ENCODE results near the gene CRAMP1.
A peak's percentile ranks its signal among the peaks of the same experiment; 100 is the strongest.

CRAMP1 gene

DNA sequence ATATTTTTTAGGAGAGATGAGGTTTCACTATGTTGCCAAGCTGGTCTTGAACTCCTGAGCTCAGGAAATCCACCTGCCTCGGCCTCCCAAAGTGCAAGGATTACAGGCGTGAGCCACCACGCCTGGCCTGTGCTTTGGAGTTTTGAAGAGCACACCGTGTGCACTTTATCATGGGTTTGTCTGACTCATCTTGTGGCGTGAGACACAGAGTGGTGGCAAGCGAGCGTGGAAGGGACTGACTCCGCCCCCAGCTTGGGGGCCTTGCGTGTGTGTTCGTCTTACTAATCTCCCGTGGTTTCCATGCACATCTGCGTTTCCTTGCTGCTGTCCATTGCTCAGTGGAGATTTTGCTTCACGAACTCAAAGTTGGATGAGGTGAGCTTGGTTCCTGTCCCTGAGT, 22.9 kb downstream of the CRAMP1 start:
- no peak for DNase-seq

DNA sequence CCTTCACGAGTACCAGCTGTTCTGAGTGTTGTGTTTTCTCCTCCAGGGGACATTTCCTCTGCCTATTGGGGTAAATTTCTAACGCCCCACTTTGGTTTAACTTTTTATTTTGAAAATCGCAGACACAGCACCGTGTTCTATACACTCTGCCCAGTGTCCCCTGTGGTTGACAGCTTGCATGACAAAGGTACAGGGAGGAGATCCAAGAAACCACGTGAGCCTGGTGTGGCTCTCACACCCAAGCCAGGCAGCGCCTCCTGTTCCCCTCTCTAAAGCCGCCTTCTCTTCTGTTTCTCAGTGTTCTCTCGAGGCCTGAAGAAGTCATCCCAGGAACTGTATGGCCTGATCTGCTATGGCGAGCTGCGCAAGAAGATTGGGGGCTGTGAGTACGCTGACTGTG, 25.4 kb downstream of the CRAMP1 start:
- peak in 1 of 14 donors; percentile 94 for DNase-seq

DNA sequence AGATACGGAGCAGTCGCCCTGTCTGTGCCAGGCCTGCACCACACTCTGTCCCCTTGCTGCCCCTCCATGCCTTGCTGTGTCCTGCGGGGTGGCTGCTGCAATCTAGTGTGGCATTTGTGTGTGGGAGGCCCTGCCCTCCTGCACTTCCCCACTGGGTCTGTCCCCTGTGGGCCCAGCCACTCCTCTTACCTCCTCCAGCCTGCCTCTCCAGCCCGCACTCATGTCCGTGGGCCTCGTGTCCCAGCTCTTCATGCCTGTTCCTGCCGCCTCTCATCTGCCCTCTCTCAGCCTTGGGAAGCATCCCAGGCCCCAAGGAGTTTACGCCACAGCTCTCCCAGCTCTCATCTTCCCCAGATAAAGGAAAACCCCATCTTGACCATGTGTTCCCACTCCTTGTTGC, 26.6 kb downstream of the CRAMP1 start:
- DNase-seq, result no peak

DNA sequence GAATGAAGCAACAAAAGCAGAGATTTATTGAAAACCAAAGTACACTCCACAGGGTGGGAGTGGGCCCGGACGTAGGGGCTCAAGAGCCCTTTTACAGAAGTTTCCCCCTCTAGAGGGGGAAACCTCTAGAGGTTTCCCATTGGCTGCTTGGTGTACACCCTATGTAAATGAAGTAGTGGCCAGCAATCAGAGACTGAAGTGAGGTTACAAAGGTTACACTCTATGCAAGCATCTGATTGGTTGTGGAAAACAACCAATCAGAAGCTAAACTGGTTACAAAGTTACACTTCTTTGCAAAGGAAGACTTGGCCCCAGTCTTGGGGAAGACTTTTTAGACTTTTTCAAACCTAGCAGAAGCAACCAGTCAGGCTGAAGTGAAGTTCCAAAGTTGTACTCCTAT, 27.1 kb downstream of the CRAMP1 start:
- DNase-seq, result no peak

DNA sequence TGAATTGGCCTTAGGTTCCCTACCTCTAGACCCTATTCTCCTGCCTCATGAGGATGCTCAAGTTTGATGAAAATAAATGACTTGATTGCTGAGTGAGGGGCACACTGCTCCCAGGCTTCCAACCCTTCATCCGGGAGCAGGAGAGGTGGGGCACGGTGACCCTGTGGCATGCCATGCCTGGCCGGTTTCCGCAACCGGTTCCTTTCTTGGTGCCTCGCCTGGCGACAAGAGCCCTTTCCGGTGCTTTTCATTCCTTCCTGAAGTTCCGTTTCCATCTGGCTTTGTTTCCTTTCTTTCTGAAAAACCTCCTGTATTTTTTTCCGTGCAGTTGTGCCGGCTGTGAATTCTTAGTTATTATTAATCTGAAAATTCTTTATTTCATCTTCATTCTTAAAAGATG, 27.7 kb downstream of the CRAMP1 start:
- DNase-seq, result peak in 1 of 14 donors; percentile 32

DNA sequence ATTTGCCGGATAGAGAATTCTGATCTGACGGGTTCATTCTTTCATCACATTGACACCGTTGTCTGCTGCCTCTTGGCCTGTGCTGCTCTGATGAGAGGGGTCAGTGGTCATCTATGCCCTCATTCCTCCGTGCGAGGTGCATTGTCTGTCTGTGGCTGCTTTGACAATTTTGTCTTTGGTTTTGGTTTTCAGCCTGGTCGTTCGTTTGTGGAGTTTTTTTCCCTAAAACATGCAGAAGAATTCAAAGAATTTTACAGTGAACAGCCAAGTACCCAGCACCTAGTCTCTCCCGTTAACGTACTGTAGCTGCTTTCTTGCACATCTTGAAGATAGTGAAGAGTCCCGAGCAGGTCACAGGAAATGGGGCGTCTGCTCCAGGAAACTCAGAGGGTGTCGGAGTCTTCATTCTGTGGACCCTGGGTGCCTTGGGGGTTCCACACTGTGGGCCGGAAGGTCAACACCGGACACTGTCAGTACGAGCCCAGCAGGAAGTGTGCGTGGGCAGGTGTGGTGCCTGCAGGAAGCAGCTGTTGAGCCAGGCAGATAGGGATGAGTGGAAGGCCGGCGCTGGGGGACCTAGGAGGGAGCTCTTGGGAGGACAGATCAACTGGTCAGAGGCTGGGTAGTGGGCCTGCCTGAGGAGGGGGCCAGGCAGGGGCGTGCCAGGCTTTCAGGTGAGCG, 28.2 kb downstream of the CRAMP1 start:
- DNase-seq, result peak in 1 of 14 donors; percentile 32

DNA sequence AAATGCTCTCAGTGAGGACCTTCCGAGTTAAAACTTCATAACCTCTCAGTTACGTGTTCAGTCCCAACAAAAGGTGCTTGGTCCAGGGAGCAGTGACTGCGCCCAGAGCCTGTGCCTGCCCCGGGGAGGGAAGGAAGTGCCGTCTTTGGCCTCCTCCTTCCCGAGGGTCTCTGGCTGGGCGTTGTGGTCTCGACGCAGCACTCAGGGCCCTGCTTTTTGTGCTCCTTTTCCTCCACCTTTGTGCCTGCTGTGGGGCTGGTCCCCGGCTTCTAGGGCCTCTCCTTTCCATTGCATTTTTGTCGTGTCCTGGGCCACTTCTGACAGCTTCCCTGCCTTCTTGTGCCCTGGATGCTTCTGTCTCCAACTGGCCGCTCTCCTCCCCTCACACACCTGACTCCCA, 29.1 kb downstream of the CRAMP1 start:
- no peak for DNase-seq

DNA sequence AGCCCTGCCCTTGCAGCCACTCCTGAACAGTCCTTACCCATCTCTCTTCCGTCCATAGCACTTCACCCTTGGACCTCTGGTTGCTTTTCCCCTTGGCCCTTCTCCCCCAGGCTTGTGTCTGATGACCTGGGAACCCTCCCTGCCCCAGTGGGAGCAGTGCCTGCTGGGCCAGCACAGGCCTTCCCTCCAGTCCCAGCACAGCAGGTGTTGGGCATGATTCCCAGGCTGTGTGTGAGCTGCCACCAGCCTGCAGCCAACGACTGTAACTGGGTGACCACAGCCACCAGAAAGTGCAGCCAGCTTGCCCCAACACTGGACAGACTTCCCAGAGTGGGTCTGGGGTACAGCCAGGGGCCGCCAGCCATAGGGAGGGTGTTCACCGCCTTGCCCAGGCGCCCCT, 30.0 kb downstream of the CRAMP1 start:
- peak in 11 of 14 donors; percentile 5 to 58 (median 35) for DNase-seq

DNA sequence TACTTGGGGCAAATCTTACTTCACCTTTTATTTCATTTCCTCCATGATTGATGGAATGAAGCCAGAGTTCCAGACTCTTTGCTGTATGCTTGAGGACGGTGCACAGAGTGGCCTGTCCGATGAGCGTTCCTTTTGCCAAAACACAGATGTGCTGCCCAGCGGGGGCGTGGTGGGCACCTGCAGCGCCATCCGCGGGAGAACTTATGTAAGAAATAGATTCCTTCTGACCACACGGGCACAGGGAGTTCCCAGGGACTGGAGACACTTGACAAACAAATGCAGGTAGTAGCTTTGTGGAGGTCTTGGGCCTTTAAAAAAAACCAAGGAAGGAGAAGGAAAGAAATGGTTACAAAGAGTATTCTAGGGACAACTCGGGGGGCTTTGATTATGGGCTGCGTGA, 30.6 kb downstream of the CRAMP1 start:
- DNase-seq, result no peak

DNA sequence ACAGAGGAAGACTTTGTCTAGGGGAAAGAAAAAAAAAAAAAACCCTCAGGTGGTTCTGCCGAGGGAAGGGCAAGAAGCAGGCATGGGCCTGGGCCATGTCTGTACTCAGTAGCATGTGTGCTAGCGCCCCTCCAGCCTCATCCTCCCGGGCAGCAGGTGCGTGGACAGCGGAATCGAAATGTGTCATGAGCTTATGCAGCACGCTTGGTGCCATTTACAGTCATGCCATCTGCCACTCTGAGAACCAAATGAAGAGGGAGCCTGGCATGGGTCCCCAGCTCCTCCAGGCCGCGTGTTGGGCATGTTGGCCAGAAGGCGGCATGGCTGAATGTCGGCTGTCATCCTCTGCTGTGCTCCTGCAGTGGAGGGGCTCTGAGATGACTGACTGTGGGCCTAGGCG, 31.4 kb downstream of the CRAMP1 start:
- peak in 3 of 14 donors; percentile 41 to 97 (median 56) for DNase-seq

DNA sequence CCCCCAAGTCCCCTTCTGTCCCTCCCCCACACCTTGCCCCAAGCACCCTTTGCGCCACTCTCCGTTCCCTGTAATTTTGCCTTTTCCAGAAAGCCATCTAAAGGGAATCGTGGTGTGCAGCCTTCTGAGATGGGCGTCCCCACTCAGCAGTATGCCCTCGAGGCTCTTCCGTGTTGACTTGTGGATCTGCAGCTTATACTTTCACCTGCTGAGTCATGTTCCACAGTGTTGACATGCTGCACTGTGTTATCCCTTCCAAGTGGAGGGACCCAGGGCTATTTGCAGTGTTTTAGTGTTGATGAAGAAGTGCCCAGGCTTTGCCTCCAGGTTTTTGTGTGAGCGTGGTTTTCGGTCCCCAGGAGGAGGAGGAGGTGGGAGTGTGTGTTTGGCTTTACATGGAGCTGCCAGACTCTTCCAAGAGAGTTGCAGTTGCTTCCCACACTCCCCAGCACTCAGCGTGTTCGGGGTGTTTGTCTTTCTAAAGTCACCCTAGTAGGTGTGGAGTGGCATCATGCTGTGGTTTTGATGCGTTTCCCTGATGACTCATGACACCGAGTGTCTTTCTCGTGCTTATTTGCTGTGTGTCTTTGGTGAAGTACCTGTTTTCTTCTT, 33.9 kb downstream of the CRAMP1 start:
- no peak for DNase-seq

DNA sequence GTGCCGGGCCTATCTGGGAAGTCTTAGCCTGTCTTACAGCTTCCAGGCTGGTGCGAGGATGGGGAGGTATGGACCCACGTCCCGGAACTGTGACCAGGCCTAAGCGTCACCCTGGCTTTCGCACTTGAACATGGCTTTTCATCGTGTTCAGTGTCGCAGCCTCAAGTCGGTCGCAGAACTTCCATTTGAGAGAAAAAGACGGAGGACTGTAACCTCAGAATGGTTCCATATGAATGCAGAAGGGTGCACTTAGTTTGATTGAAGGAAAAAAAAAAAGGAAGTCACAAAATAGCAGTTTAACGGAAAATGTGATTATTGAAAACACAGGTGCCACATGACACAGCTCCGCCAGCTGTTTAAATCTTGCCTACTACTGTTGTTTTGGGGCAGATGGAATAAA, 35.7 kb downstream of the CRAMP1 start:
- DNase-seq, result no peak

DNA sequence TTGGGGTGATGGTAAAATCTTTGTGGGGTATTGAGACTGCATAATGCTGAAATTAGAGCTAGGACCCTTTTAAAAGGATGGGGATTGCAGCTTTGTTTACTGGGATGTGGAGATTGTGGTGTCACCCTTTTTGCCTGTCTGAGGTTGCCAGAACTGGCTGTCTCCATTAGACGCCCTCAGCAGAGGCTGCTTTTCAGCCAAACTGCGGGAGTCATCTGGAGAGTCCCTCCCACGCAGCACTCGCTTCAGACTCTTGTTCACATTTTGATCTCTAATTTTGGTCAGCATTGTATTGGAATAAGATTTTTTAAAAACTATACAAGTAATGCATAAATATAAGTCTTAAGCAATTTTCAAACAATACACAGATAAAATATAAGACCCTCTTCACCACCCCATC, 38.0 kb downstream of the CRAMP1 start:
- DNase-seq, result peak in 1 of 14 donors; percentile 59

DNA sequence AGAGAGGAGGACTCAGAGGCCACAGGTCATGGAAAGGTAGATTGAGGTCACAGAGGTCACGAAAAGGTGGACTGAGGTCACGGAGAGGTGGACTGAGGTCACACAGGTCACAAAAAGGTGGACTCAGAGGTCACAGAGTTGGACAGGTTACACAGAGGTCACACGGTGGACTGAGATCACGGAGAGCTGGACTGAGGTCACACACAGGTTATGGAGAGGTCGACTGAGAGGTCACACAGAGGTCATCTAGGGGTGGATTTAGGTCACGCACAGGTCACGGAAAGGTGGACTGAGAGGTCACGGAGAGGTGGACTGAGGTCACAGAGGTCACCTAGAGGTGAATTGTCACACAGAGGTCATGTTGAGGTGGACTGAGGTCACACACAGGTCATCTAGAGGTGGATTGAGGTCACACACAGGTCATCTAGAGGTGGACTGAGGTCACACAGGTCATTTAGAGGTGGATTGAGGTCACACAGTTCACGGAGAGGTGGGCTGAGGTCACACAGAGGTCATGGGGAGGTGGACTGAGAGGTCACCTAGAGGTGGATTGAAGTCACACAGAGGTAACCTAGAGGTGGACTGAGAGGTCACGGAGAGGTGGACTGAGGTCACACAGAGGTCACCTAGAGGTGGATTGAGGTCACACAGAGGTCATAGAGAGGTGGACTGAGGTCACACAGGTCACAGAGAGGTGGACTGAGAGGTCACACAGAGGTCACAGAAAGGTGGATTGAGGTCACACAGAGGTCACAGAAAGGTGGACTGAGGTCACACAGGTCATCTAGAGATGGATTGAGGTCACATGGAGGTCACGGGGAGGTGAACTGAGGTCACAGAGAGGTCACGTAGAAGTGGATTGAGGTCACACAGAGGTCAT, 39.2 kb downstream of the CRAMP1 start:
- DNase-seq, result no peak

DNA sequence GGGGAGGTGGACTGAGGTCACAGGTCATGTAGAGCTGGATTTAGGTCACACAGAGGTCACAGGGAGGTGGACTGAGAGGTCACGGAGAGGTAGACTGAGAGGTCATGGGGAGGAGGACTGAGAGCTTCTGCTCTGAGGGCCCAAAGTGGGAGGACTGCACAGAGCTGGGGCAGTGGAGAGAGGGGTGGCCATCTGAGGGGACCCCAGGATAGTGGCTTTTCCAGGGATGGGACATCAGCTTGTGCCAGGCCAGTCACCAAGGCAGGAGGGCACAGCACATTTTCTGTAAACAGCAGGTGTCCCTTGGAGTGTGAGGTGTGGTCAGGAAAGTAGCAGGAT, 39.8 kb downstream of the CRAMP1 start:
- no peak for DNase-seq

DNA sequence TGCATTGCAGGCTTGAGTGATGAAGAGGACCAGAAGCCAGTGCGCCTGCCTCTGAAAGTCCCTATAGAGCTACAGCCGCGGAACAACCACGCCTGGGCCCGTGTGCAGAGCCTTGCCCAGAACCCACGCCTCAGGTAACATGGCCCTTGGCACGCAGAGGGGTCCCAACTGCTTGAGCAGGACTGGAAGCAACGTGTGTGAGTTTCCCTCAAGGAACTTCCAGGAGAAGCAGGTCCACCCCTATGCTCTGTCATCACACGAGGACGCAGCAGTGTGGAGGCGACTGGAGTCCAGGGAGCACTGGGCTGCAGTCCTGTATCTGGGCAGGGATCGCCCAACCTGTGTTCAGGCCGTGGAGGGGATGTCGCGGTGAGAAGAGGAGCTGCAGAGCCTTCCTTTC, 40.9 kb downstream of the CRAMP1 start:
- DNase-seq, result no peak

DNA sequence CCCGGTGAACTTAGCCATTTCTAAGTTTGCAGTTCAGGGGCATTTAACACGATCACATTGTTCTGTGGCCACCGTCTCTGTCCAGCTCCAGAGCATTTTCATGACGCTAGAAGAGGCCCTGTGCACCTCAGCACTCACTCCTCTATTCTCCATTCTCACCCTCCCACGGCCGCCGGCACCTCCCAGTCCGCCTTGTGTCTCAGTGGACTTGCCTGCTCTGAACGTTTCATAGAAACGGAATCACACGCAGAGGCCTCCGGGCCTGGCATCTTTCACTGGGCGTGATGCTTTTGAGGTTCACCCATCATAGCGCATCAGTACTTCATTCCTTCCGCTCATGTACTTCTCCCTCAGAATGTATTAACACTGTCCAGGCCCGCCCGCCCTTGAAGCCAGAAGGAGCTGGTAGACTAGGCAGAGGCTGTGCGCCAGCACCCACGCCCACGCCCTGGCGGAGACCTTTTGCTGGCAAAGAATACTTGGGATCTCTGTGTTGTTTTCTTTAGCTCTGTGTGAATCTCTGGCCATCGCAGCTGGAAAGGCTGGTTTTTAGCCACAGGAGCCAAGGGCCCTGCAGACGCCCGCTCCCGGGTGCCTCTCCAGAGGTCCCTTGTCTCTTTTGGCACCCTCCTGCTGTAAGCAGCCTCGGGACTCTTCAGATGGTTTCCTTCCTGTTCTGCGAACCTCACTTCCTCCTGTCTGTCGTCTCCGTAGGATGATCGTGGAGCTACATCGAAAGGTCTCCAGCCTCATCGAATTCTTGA, 42.5 kb downstream of the CRAMP1 start:
- peak in 1 of 14 donors; percentile 52 for DNase-seq

DNA sequence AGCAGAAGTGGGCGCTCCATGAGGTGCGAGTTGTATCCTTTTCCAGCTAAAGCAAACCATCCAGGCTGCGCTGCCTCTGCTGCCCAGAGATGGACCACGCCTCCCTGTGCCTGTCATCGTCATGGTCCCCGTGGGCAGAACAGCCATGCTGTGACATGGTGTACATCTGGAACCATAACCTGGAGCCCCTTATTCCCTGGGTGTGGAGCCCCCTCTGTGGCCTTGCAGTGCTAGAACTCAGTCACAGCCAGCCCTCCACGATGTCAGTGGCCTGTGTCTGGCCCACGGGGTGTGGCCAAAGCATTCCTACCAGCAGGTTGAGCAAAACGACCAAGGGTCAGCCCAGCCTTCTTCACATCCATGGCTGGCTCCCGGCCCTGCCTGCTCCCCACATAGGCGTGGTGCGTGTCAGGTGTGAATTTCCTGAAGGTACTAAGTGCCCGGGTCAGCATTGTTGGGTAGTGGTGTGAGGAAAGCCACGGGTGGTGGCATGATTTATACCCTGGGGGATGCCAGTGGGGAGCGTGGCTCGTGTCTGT, 43.2 kb downstream of the CRAMP1 start:
- DNase-seq, result no peak

DNA sequence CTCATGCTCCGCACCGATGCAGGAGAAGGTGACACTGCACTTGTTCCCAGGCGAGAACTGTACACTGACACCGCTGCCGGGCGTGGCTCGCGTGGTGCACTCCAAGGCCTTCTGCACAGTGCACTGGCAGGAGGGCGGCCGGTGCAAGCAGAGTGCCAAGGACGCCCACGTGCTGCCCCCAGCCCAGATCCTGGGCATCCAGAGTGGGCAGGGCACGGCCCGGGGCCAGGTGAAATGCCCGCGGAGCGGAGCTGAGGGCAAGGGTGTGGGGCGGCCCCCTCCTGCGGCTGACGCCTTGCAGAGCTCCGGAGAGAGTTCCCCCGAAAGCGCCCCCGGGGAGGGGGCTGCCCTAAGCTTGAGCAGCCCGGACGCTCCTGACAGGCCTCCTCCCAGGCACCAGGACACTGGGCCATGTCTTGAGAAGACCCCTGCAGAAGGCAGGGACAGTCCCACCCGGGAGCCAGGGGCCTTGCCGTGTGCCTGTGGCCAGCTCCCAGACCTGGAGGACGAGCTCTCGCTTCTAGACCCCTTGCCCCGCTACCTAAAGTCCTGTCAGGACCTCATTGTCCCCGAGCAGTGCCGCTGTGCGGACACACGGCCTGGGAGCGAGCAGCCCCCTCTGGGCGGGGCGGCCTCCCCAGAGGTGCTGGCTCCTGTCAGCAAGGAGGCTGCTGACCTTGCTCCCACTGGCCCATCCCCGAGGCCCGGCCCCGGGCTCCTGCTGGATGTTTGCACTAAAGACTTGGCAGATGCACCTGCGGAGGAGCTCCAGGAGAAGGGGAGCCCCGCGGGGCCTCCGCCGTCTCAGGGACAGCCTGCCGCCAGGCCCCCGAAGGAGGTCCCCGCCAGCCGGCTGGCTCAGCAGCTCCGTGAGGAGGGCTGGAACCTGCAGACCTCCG, 44.0 kb downstream of the CRAMP1 start:
- DNase-seq, result no peak

DNA sequence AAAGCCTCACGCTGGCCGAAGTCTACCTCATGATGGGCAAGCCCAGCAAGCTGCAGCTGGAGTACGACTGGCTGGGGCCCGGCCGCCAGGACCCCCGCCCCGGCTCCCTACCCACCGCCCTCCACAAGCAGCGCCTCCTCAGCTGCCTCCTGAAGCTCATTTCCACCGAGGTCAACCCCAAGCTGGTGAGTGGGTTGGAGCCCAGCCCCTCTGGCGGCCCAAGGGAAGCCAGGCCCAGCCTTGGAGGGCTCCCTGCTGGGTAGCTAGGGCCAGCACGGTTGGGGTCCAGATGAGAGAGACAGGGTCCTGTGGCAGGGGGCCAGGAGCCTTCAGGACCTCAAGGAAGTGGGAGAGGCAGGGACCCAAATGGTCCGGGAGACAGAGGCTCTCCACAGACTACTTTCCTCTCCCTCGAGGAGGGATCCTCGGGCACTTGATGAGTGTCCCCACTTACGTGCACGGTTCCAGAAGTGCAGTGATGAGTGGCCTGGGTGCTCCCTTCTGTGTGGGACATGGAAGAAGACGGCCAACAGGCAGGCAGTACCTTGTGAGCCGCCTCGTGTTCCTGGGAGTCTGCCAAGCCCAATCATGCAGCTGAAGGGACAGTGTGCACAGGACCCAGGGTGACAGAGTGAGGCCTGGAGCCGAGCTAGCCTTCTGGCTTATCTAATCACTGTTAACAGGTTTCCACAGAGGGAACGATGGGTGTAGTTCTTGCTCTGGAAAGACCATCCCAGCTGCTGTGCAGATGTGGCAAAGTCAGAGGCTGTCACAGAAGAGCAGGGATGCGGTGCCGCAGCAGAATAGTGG, 44.9 kb downstream of the CRAMP1 start:
- DNase-seq, result peak in 1 of 14 donors; percentile 79

DNA sequence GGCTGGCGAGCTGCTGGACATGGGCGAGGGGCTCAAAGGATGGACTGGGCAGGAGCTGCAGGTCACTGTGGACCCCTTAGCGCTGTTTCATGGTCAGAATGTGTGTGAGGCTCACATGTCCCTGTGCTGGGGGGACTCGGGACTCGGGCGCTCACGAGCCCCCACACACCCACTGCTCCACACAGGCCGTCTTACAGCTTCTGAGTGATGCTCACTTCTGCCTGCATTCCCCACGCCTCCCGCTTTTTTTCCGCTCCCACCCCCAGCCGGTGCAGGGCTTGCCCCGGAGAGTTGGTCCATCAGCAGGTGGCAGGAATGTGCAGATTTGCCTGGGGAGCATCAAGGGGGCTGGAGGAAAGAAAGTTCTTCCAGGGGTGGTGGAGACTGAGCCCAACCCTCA, 45.7 kb downstream of the CRAMP1 start:
- DNase-seq, result no peak
